IPS-20b (cell line): ENCODE measurements around the gene SMYD4.
A peak's percentile ranks its signal among the peaks of the same experiment; 100 is the strongest.
"Not testable (repeated sequence)": the region's sequence is repeated elsewhere in the genome, so short reads cannot be mapped to it uniquely, and the experiment has no call there.

Experiments
- H3K27ac ChIP-seq: one replicate; pipeline ENCODE4 v1.5.1; 2013; ENCODE audit warnings: low read length
- H3K27me3 ChIP-seq: 2 replicates; pipeline ENCODE4 v1.6.1; 2013; ENCODE audit warnings: mild to moderate bottlenecking, low read length, inconsistent platforms; ENCODE audit not compliant: insufficient read depth
- H3K36me3 ChIP-seq: 2 replicates; pipeline ENCODE4 v1.6.1; 2013; ENCODE audit warnings: low read depth, mild to moderate bottlenecking, inconsistent platforms, low read length, moderate library complexity; ENCODE audit not compliant: insufficient read depth
- H3K4me1 ChIP-seq: 2 replicates; pipeline ENCODE4 v1.6.1; 2013; ENCODE audit warnings: mild to moderate bottlenecking, control low read depth, inconsistent platforms, low read length, moderate library complexity; ENCODE audit not compliant: insufficient read depth
- H3K4me3 ChIP-seq: 2 replicates; pipeline ENCODE4 v1.5.1; 2013; ENCODE audit warnings: mild to moderate bottlenecking, low read length, inconsistent platforms
- H3K9ac ChIP-seq: 2 replicates; pipeline ENCODE4 v1.6.1; 2013; ENCODE audit warnings: low read depth, mild to moderate bottlenecking, inconsistent platforms, low read length, moderate library complexity
- H3K9me3 ChIP-seq: 2 replicates; pipeline ENCODE4 v1.6.1; 2013; ENCODE audit warnings: mild to moderate bottlenecking, low read depth, low read length, inconsistent platforms; ENCODE audit not compliant: insufficient read depth

SMYD4 gene

DNA sequence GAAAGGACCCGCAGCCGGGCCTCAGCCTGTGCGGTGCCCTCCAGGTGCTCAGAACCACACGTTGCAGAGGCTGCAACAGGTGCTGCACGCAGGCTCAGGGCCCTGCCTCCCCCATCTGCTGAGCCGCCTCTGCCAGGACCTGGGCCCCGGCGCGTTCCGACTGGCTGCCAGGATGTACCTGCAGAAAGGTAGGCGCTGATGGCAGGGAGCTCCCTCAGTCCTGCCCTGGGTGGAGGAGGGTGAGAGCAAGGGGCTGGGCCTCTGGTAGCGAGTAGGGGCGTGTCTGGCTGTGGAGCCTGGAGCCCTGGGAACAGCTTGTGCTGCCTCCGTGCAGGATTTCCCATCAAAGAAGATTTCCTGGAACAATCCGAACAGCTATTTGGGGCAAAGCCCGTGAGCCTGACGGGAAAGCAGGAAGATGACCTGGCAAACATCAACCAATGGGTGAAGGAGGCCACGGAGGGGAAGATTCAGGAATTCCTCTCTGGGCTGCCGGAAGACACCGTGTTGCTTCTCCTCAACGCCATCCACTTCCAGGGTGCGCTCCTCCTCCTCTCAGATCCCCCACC, 82.6 kb downstream of the SMYD4 start:
- Histone ChIP-seq H3K4me1 (no peaks in the 10 kb centered on the region), H3K27ac (no peak overlapping the region), H3K9me3 (no peaks in the 10 kb centered on the region), H3K36me3 (no peaks in the 10 kb centered on the region), H3K9ac (no peak overlapping the region), H3K4me3 (no peak overlapping the region), H3K27me3 (no peaks in the 10 kb centered on the region)

DNA sequence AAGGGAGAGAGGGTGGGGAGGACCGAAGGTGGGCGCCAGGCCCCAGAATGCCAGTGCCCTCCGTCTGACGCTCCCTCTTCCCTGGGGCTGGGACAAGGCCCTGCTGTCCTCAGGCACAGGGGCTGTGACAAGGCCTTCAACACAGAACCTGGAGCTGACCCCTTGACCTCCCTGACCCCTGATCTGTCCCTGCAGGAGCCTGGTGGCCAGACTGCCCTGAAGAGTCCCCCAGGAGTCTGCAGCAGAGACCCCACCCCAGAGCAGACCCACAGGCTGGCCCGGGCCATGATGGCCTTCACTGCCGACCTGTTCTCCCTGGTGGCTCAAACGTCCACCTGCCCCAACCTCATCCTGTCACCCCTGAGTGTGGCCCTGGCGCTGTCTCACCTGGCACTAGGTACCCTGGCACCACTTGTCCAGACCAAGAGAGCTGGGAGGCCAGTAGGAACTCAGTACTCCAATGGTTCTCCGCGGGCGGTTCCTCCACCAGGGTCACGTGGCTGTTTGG, 84.1 kb downstream of the SMYD4 start:
- H3K27ac ChIP-seq, result no peak overlapping the region
- no peaks in the 10 kb centered on the region for H3K36me3 ChIP-seq
- no peaks in the 10 kb centered on the region for H3K9me3 ChIP-seq
- H3K4me1 ChIP-seq, result no peaks in the 10 kb centered on the region
- H3K9ac ChIP-seq, result no peak overlapping the region
- H3K27me3 ChIP-seq, result no peaks in the 10 kb centered on the region
- no peak overlapping the region for H3K4me3 ChIP-seq

DNA sequence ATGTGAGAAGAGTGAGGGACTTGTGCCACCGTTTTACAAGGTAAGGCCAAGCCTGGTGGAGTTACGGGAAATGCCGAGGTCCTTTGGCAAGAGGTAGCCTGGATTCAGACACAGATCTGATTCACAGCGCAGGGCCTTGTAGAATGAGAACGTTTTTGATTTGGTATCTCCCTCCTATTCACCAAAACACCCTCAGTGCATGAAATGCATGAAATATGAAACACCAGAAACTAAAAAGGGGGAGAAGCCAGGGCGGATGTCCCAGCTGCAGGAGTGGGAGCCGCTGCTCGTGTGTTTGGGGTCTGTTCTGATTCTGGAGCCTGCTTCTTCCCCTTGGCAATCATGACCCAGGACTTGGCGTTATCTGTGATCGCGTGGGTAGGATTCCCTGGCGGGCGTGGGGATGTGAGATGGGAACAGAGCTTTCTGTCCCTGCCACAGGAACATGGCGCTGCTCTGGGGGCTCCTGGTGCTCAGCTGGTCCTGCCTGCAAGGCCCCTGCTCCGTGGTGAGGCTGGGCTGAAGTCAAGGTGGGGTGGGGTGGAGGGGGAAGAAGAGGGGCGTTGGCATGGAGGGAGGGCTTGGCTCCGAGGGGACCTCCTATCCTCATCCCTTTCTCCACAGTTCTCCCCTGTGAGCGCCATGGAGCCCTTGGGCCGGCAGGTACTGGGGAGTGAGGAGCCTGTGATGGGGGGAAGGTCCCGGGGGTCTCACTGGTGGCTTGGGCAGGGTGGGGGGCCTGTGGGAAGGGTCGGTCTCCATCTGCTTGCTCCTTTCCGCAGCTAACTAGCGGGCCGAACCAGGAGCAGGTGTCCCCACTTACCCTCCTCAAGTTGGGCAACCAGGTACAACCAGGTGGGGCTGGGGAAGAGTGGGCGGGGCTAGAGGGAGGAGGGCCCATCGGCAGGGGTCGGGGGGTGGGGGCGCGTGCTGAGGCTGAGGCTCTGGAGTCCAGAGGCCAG, 84.9 kb downstream of the SMYD4 start:
- Histone ChIP-seq H3K4me1 (no peaks in the 10 kb centered on the region), H3K27me3 (no peaks in the 10 kb centered on the region), H3K27ac (no peak overlapping the region), H3K9me3 (no peaks in the 10 kb centered on the region), H3K36me3 (no peaks in the 10 kb centered on the region), H3K4me3 (no peak overlapping the region), H3K9ac (no peak overlapping the region)

DNA sequence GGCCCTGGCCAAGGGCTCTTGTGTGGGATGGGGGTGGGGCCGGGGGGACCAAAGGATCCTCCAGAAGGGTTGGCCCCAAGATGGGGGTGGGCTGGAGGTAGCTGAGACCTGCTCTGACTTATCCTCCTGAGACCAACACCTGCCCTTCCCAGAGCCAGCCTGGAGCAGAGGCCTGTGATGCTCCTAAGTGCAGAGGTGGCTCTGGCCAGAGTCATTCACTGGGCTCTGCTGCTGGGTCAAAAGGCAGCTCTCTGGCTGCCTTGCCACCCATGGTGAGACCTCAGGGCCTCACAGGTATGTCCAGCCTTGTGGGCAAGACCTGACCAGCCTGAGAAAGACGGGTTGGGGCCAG, 86.6 kb downstream of the SMYD4 start:
- Histone ChIP-seq H3K9me3 (no peaks in the 10 kb centered on the region), H3K9ac (no peak overlapping the region), H3K27me3 (no peaks in the 10 kb centered on the region), H3K27ac (no peak overlapping the region), H3K4me1 (no peaks in the 10 kb centered on the region), H3K36me3 (no peaks in the 10 kb centered on the region), H3K4me3 (no peak overlapping the region)

DNA sequence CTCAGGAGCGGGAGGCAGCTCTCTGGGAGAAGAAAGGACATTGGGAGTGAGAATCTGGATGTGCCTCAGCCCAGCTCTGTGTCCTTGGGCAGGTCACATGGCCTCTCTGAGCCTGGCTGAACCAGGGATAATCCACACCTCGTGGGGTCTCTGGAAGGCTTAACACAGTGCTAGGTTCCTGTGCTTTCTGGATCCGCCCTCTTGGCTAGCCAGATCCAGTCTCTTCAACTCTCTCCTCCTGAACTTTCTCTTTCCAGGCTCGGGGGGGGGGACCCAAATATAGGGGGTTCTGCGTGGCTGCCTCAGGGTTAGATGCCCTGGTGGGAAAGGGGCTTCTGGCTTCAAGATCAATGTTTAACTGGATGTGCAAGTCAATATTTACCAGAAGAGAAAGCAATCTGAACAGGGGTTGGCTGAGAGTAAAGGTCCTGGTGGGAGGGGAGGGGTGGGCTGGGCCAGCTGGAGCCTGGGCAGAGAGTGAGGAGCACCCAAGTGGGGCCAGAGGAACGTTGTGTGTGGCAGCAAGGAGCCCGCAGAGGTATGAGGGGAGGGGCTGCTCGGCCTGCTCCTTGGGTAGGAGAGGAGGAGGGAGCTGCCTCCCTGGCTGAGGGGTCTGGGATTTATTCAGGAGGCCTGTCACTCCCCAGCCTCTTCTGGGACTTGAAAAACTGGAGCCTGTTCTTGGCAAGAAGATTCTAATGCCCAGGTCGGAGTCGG, 87.2 kb downstream of the SMYD4 start, which contains the start of gene SERPINF2:
SERPINF2 (plus strand) TSS at position 501 of the 717 bp plus-strand sequence. CDS start 2,125 bp downstream, outside the sequence.
- no peaks in the 10 kb centered on the region for H3K27me3 ChIP-seq
- H3K4me1 ChIP-seq, result no peaks in the 10 kb centered on the region

DNA sequence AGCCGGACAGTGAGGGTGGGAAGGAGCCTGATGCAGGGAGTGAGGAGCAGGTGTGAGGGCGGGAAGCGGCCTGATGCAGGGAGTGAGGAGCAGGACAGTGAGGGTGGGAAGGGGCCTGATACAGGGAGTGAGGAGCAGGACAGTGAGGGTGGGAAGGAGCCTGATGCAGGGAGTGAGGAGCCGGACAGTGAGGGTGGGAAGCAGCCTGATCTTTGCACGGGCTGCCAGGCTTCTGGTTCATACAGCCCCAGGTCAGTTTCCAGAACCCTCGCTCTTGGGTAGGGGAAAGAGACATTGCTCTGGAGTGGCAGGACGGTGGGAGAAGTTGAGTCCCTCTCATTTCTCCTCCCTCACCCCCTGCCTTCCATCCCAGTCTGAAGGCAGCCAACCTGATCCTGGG, 87.8 kb downstream of the SMYD4 start:
- H3K36me3 ChIP-seq, H3K9ac ChIP-seq, H3K4me1 ChIP-seq, H3K27me3 ChIP-seq, H3K27ac ChIP-seq, H3K9me3 ChIP-seq, H3K4me3 ChIP-seq: not testable (repeated sequence)

More for the DNA sequence above, 87.2 kb downstream of the SMYD4 start, which contains the start of gene SERPINF2:
- Histone ChIP-seq H3K36me3 (no peaks in the 10 kb centered on the region), H3K27ac (no peak within 1 kb of the TSS), H3K4me3 (no peak within 1 kb of the TSS), H3K9ac (no peak within 1 kb of the TSS), H3K9me3 (no peaks in the 10 kb centered on the region)

DNA sequence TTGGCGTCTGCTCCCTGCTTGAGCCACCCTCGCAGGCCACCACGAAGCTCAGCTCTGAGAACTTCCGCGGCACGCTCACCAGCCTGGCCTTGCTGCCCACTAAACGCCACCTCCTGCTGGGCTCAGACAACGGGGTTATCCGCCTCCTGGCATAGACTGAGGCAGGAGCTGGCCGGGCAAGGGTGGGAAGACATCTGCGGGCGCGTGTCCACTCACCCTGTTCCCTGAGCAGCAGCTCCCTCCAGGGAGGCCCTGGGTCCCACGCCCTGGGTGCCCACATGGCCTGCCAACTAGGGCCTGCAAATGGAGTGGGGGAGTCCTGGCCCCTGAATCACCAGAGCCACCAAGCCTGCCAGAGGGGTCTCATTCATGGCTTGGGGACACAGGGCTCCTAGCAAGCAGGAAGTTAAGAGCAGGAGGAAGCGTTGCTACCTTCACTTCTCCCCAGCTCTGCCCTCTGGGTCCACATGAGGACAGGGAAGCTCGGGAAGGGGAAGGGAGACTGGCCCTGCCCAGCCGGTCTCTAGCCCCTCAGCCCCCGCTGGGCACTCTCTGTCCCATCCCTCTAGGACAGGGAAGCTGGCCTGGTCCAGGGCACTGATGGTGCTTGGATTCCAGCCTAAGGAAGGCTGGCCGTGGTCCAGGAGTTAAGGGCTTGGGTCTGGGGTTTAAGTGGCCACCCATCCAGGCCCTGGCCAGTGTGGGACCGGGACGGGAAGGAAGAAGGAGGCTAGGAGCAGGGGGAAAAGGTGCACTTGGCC, 92.0 kb downstream of the SMYD4 start:
- Histone ChIP-seq H3K9me3 (no peaks in the 10 kb centered on the region), H3K27ac (no peak overlapping the region), H3K9ac (no peak overlapping the region), H3K27me3 (no peaks in the 10 kb centered on the region), H3K4me1 (no peaks in the 10 kb centered on the region), H3K36me3 (no peaks in the 10 kb centered on the region), H3K4me3 (no peak overlapping the region)

DNA sequence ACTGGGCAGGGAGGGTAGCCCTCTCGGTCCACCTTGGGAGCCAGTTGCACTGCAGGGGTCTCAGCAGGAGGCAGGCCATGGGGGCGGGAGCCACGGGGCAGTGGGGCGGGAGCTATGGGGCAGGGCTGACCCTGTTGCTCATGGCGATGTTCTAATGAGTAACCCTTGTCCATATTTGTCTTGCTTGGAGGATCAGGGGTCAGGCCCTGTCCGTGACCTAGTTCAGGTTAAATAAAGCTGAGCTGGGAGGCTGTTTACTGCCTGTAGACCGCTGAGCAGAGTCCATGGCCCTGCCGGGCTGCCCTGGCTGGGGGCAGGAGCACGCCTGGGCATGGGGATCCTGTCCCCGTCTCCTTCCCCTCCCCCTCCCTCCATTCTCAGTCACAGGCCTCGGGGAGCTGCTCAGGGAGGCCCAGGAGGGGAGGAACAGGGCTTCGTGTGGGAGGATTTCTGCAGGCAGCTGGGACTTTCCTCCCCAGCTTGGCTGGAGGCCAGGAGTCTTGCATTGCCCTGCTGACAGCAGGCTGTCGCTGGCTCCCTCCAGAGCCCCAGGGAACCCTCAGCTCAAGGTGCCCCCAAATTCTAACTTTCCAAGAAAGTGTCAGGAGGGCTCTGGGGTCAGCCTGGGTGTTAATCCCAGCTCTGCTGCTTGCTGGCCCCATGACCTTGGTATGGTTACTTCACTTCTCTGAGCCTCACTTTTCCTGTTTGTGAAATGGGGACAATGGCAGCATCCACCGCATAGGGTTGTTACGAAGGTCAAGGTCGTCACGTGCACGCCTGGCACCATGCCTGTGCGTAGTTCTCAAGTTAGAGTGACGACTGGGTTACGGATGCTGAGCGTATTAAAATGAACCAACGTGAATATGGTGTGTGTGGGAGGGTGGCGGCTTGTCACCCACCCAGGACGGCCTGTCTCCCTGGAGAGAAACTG, 93.1 kb downstream of the SMYD4 start:
- H3K27me3 ChIP-seq, result no peaks in the 10 kb centered on the region
- no peak overlapping the region; the same call in 1 of the 2 replicates for H3K9ac ChIP-seq
- no peaks in the 10 kb centered on the region for H3K36me3 ChIP-seq
- H3K9me3 ChIP-seq, result no peaks in the 10 kb centered on the region
- H3K4me3 ChIP-seq, result no peak overlapping the region
- H3K4me1 ChIP-seq, result no peaks in the 10 kb centered on the region
- peak overlapping the region; percentile 56 for H3K27ac ChIP-seq

DNA sequence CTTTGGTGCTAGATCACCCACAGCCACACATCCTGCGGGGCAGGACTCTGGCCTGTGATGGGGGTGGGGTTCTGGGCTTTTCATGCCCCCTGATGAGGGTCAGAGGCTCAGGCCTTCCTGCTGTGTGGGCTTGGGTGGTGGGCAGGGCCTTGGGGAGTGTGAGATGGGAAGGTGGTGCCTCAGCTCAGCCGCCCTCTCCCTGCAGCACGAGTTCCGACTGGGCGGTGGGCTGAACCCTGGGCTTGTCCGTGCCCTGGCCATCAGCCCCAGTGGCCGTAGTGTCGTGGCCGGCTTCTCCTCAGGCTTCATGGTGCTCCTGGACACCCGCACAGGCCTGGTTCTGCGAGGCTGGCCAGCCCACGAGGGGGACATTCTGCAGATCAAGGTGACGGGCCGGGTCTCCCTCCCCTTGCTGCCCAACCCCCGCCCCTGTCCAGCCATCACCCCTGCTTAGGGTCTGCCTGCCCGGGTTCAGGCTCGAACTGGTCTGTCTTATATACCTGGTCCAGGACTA, 93.8 kb downstream of the SMYD4 start:
- Histone ChIP-seq H3K4me1 (no peaks in the 10 kb centered on the region), H3K27me3 (no peaks in the 10 kb centered on the region), H3K4me3 (no peak overlapping the region), H3K27ac (peak overlapping the region; percentile 56), H3K9me3 (no peaks in the 10 kb centered on the region), H3K9ac (no peak overlapping the region), H3K36me3 (no peaks in the 10 kb centered on the region)

DNA sequence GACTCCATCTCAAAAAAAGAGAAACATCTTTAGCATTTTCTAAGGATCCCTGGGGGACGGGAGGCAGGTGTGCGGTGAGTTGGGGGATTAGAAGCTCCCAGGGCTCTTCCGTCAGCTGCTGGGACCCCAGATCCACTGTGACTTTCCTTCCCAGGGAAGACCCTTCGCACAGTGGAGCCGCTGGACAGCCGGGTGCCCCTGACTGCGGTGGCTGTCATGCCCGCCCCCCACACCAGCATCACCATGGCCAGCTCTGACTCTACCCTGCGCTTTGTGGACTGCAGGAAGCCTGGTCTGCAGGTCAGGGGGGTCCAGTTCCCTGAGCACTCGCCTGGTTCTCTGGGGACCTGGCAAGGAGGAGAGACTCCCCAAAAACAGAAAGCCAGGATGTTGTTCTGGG, 94.3 kb downstream of the SMYD4 start:
- Histone ChIP-seq H3K4me1 (no peaks in the 10 kb centered on the region), H3K4me3 (no peak overlapping the region), H3K36me3 (no peaks in the 10 kb centered on the region), H3K9ac (no peak overlapping the region), H3K27me3 (no peaks in the 10 kb centered on the region), H3K9me3 (no peaks in the 10 kb centered on the region), H3K27ac (no peak overlapping the region)
